ENCODE measurements around the gene TPTE. TPM values are rescaled to one million over a fixed set of nuclear protein-coding genes. Genes with fewer than 3 reads are reported as not detected.
"Not testable (repeated sequence)": the region's sequence is repeated elsewhere in the genome, so short reads cannot be mapped to it uniquely, and the experiment has no call there.

TPTE gene
- total and polyA plus RNA-seq, 2 donors (not counting 1 experiment from before 2014, with no cell fraction given) = not detected

GRCh38 chr21:10511116-10511515, 10.3 kb upstream of the TPTE start:
- H3K27ac ChIP-seq (ENCODE audit: insufficient read depth, low read length) = no peak overlapping the region
- no peak for DNase-seq (ENCODE audit: low read depth in 2 of 2)
- H3K4me3 ChIP-seq (replicated peaks in 1 of 4; ENCODE audit: control extremely low read depth in 1 of 4, insufficient read depth in 1 of 4, low read depth in 3 of 4, low read length in 4 of 4) = no peak overlapping the region
- no peaks in the 10 kb centered on the region for H4K20me1 ChIP-seq (ENCODE audit: control insufficient read depth, extremely low read depth, insufficient read depth, low read length)
- TF ChIP-seq CTCF (conservative IDR thresholded peaks at IDR 0.05 in 1 of 2, IDR thresholded peaks at IDR 0.05 in 1 of 2; ENCODE audit: low read depth in 1 of 2, low read length in 2 of 2) (no peak), EZH2 (IDR thresholded peaks at IDR 0.05; ENCODE audit: low read length, missing control alignments) (no peak)
- no peak overlapping the region for H3K4me2 ChIP-seq (ENCODE audit: extremely low read depth, insufficient read depth, low read length)
- no peaks in the 10 kb centered on the region for H3K36me3 ChIP-seq (ENCODE audit: control insufficient read depth, insufficient read depth, low read length)
- H3K79me2 ChIP-seq (ENCODE audit: control insufficient read depth, insufficient read depth, low read length) = no peaks in the 10 kb centered on the region
- H3K27me3 ChIP-seq (ENCODE audit: control insufficient read depth, insufficient read depth, low read length) = no peaks in the 10 kb centered on the region
- no peaks in the 10 kb centered on the region for H3K9me3 ChIP-seq (ENCODE audit: control insufficient read depth, insufficient read depth, low read depth, low read length)
- no peak overlapping the region for H2AFZ ChIP-seq (ENCODE audit: low read length)
- H3K9ac ChIP-seq (ENCODE audit: insufficient read depth, low read length) = no peak overlapping the region
- no peaks in the 10 kb centered on the region for H3K4me1 ChIP-seq (ENCODE audit: control insufficient read depth, extremely low read depth, insufficient read depth, low read length)

GRCh38 chr21:10516889-10517288, 4.5 kb upstream of the TPTE start:
- not testable (repeated sequence) for H3K4me3 ChIP-seq (replicated peaks in 1 of 4; ENCODE audit: control extremely low read depth in 1 of 4, insufficient read depth in 1 of 4, low read depth in 3 of 4, low read length in 4 of 4); DNase-seq (ENCODE audit: low read depth in 2 of 2)

GRCh38 chr21:10517904-10518303, 3.5 kb upstream of the TPTE start:
- H3K27ac ChIP-seq (ENCODE audit: insufficient read depth, low read length); H4K20me1 ChIP-seq (ENCODE audit: control insufficient read depth, extremely low read depth, insufficient read depth, low read length); H3K4me2 ChIP-seq (ENCODE audit: extremely low read depth, insufficient read depth, low read length); H3K4me1 ChIP-seq (ENCODE audit: control insufficient read depth, extremely low read depth, insufficient read depth, low read length); H3K79me2 ChIP-seq (ENCODE audit: control insufficient read depth, insufficient read depth, low read length); H3K9ac ChIP-seq (ENCODE audit: insufficient read depth, low read length); DNase-seq (ENCODE audit: low read depth in 2 of 2); H3K27me3 ChIP-seq (ENCODE audit: control insufficient read depth, insufficient read depth, low read length); H3K4me3 ChIP-seq (replicated peaks in 1 of 4; ENCODE audit: control extremely low read depth in 1 of 4, insufficient read depth in 1 of 4, low read depth in 3 of 4, low read length in 4 of 4); H3K36me3 ChIP-seq (ENCODE audit: control insufficient read depth, insufficient read depth, low read length); H3K9me3 ChIP-seq (ENCODE audit: control insufficient read depth, insufficient read depth, low read depth, low read length); H2AFZ ChIP-seq (ENCODE audit: low read length): not testable (repeated sequence)

More at GRCh38 chr21:10516889-10517288, 4.5 kb upstream of the TPTE start:
- H3K79me2 ChIP-seq (ENCODE audit: control insufficient read depth, insufficient read depth, low read length); H3K36me3 ChIP-seq (ENCODE audit: control insufficient read depth, insufficient read depth, low read length); H3K27ac ChIP-seq (ENCODE audit: insufficient read depth, low read length); H3K27me3 ChIP-seq (ENCODE audit: control insufficient read depth, insufficient read depth, low read length); H2AFZ ChIP-seq (ENCODE audit: low read length); H3K4me2 ChIP-seq (ENCODE audit: extremely low read depth, insufficient read depth, low read length); H3K9me3 ChIP-seq (ENCODE audit: control insufficient read depth, insufficient read depth, low read depth, low read length); H4K20me1 ChIP-seq (ENCODE audit: control insufficient read depth, extremely low read depth, insufficient read depth, low read length); H3K9ac ChIP-seq (ENCODE audit: insufficient read depth, low read length); H3K4me1 ChIP-seq (ENCODE audit: control insufficient read depth, extremely low read depth, insufficient read depth, low read length): not testable (repeated sequence)

GRCh38 chr21:10521835-10522500, 585 bp downstream of the TPTE start:
- not testable (repeated sequence) for H3K4me2 ChIP-seq (ENCODE audit: extremely low read depth, insufficient read depth, low read length); H3K4me1 ChIP-seq (ENCODE audit: control insufficient read depth, extremely low read depth, insufficient read depth, low read length); H3K79me2 ChIP-seq (ENCODE audit: control insufficient read depth, insufficient read depth, low read length); DNase-seq (ENCODE audit: low read depth in 2 of 2); H2AFZ ChIP-seq (ENCODE audit: low read length); H3K27ac ChIP-seq (ENCODE audit: insufficient read depth, low read length); H3K36me3 ChIP-seq (ENCODE audit: control insufficient read depth, insufficient read depth, low read length); H3K4me3 ChIP-seq (replicated peaks in 1 of 4; ENCODE audit: control extremely low read depth in 1 of 4, insufficient read depth in 1 of 4, low read depth in 3 of 4, low read length in 4 of 4); H4K20me1 ChIP-seq (ENCODE audit: control insufficient read depth, extremely low read depth, insufficient read depth, low read length); H3K27me3 ChIP-seq (ENCODE audit: control insufficient read depth, insufficient read depth, low read length); H3K9ac ChIP-seq (ENCODE audit: insufficient read depth, low read length); H3K9me3 ChIP-seq (ENCODE audit: control insufficient read depth, insufficient read depth, low read depth, low read length)

Measured in fibroblast of lung (primary cell).